GM18861 (cell line): ENCODE results near the gene NRP2.

ENCODE experiments used
- ATAC-seq: cut with Tn5 transposase; IDR thresholded peaks from one replicate; pipeline ENCODE4 v1.9.1; 2021; ENCODE audit not compliant: unreplicated experiment

NRP2 gene, protein sequence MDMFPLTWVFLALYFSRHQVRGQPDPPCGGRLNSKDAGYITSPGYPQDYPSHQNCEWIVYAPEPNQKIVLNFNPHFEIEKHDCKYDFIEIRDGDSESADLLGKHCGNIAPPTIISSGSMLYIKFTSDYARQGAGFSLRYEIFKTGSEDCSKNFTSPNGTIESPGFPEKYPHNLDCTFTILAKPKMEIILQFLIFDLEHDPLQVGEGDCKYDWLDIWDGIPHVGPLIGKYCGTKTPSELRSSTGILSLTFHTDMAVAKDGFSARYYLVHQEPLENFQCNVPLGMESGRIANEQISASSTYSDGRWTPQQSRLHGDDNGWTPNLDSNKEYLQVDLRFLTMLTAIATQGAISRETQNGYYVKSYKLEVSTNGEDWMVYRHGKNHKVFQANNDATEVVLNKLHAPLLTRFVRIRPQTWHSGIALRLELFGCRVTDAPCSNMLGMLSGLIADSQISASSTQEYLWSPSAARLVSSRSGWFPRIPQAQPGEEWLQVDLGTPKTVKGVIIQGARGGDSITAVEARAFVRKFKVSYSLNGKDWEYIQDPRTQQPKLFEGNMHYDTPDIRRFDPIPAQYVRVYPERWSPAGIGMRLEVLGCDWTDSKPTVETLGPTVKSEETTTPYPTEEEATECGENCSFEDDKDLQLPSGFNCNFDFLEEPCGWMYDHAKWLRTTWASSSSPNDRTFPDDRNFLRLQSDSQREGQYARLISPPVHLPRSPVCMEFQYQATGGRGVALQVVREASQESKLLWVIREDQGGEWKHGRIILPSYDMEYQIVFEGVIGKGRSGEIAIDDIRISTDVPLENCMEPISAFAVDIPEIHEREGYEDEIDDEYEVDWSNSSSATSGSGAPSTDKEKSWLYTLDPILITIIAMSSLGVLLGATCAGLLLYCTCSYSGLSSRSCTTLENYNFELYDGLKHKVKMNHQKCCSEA

DNA sequence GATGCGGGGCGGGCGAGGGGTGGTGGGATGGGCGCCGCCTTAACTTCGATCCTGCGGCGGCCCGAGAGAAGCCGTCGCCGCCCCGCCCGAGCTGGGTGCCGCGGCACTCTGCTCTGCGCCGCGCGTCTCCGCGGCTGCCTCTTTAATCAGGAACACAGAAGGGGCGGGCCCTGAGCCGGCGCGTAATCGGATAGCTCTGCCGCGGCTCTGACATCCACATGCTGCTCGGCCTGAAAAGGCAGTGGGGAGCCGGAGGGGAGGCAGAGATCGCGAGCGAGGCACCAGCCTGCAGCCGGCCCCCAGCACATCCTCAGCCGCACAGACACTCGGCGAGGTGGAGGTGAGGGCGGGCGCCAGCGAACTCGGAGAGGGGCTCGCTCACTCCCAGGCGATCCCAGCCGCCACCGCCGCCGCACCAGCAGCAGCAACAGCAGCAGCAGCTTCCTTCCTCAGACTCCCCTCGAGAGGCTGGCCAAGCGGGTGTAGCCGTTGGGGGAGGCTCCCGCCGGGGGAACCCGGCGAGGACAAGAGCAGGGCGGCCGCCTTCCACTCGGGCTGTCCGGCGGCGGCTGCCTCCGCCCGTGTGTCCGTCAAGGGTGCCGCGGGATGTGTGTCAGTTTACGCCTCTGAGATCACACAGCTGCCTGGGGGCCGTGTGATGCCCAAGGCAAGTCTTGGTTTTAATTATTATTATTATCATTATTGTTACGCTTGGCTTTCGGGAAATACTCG lies at the start of gene NRP2:
Gene NRP2 (plus strand): TSS at position 263 of the 732 bp plus-strand sequence. CDS start 790 bp downstream, outside the sequence.
- no peak for ATAC-seq

DNA sequence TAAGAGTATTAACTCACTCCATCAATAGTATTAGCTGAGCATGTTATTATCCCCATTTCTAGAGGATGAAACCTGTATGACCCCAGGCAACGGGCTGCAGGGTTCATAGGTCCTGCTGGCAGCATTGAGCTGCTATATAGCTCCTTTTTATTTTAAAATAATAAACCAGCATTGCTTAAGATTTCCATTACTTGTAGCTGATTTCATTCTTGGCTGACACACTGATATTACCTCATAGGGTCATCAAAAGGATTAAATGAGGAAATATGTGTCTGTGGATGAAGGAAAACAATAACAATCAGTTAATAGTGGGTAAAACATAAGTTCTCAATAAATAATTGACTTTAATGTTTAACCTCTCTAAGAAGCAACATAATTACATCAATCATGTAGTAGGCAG lies 48.3 kb upstream of the NRP2 start:
- no peak for ATAC-seq

DNA sequence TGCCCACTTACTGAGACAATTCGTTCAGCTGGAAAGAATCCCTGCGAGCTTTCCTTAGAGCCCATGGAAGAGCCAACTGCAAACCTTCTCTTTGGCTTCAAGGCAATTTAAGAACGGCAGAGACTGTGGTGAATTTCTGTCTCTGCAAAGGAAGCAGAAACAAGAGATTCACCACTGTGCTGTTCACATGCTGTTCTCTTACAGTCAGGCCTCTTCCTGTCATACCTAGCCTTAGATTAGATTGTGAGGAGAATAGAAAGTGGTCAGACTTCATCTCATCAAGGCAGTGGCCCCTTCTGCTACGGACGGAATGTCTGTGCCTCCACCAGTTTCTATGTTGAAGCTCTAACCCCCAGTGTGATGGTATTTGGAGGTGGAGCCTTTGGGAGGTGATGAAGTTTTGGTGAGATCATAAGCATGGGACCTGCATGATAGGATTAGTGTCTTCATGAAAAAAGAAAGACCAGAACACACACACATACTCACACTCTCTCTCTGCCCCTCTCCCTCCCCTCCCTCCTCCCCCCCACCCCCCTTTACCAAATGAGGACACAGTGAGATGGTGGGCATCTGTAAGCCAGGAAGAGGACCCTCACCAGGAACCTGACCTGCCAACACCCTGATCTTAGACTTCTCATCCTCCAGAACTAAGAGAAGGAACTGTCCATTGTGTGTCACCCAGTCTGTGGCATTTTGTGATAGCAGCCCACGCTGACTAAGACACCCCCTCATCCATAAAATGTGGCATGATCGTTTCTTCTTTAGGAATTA lies 45.6 kb upstream of the NRP2 start:
- no peak for ATAC-seq

DNA sequence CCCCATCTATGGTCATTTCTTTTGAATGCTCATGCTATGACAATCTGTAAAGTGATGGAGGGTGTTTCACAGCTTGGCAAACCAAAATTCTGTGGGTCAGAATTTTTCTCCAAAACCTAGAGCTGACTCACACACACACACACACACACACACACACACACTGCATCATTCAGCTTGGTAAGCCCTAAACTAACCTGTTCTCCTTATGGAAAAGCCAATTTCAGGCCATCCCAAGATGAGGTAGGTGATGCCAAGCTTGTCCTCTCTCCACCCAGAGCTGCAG lies 45.0 kb upstream of the NRP2 start:
- ATAC-seq: no peak

DNA sequence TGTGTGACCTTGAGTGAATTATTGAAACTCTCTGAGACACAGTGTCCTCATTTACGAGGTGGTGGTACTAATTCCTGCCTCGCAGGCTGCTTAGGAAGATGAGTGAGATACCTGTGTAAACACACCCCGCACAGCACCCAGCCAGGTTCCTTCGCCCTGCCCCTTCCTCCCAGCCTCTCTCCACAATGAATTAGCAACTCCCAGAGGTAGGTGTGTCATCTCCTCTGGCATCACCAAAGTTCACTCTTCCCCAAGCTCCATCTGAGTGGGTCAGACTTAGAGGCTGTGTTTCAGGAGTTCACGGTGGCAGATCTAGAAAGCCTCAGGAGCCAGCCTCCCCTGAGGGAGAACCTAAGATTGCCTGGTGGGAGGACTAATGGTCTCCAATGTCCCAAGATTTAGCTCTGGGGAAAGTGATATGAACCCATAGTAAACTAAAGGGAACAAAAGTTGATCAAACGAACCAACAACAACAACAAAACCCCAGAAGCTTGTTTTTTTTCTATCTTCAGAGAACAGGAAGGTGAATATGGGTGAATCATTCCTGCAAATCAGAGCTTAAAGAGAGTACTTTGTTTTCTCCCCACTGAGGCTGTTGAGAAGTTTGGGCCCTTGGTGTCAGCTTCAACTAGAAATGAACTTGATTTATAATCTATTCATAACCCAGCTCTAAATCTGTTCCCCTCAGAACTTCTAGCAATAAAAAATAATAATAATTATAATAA lies 44.4 kb upstream of the NRP2 start:
- no peak for ATAC-seq

DNA sequence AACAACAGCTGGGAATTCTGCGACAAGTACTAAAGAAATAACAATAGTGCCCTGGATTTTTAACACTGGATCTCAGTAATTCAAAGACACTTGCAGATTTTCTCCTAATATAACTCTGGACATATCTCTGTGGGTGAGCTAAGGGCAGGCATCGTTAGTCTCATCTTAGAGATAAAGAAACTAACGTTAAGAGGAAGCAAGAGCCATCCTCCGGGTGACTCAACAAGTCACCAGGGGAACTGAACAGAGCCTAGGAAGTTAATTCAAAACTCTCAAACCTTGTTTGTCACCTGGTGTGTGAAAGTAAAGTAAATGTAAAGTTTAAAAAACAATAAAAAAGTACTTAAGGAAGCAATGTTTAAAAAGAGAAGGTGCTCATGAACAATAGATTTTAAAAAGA lies 41.6 kb upstream of the NRP2 start:
- peak; percentile 47 for ATAC-seq

- ATAC-seq: no peak
These were observed 39.5 kb upstream of the NRP2 start for GRCh38 chr2:205642599-205643356.

DNA sequence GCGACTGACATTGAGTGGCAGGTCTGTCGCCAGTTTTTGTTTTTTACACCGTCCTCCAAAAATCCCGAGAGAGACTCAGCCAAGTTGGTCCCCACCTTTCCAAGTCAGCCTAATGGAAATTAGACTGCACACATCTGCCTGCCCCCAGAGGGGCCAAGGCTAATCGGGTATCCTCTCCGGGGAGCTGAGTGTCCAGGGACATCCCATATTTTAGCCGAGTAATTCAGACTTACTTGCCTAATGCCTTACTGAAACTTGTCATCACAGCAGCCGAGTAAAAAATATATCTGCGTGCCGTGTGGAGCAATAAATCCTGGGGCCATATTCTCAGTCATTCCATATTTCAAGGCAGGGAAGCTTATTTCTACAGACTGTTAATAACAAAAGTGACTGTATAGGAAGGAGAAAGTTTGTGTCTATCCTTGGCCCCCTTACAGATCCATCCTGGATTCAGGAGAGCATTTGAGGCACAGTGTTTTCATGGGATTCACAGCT lies 38.9 kb upstream of the NRP2 start:
- ATAC-seq: no peak

GRCh38 chr2:205644018-205644417 lies 38.3 kb upstream of the NRP2 start:
- no peak for ATAC-seq

GRCh38 chr2:205646680-205647079 lies 35.6 kb upstream of the NRP2 start:
- ATAC-seq: peak; percentile 99

GRCh38 chr2:205650450-205650849 lies 31.9 kb upstream of the NRP2 start:
- ATAC-seq: no peak

DNA sequence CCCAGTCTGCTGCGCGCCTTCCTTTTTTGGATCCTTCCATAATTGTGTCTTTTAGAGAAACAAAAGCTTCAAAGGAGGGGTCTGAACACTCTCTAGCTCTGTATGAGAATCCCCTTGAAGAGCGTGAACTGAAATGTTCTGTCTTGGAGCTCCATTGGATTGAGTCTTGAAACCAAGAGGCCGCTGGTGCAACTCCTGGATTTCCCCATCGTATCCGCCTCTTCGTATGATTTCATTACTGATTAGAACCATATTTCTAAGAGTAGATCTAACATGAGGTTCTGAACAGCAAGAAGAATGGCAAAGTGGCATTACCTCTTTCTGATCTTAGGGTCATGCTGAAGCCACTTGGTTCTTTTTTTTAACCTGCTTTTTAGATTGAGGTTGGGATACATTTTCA lies 31.4 kb upstream of the NRP2 start:
- ATAC-seq: no peak

GRCh38 chr2:205651719-205652118 lies 30.6 kb upstream of the NRP2 start:
- ATAC-seq: no peak

GRCh38 chr2:205654878-205655605 lies 27.3 kb upstream of the NRP2 start:
- ATAC-seq: no peak

- ATAC-seq: no peak
These were observed 26.4 kb upstream of the NRP2 start for GRCh38 chr2:205655779-205656456.

GRCh38 chr2:205656461-205656860 lies 25.8 kb upstream of the NRP2 start:
- ATAC-seq: no peak

DNA sequence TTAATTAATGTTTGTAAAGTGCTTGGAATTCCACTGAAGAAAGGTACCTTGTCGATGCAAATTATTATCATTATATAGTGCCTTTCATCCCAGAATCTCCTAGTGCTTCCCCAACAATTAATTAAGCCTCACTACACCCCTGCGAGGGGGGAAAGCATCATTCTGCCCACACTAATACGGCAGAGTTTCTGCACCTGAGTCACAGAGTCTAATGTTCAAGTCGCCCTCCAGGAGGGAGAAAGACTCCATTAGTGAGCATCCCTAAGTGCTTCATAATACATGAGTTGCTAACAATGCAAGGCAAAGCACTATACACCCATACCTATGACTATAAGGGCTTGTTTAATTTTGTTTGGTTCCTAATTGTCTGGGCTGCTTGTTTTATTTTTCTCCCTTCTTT lies 25.4 kb upstream of the NRP2 start:
- no peak for ATAC-seq

GRCh38 chr2:205657579-205657978 lies 24.7 kb upstream of the NRP2 start:
- no peak for ATAC-seq
